Calu3 (cell line): Measurements from ENCODE around the gene KCNA3. TPM values are rescaled to one million over a fixed set of nuclear protein-coding genes. Genes with fewer than 3 reads are reported as not detected.

ENCODE experiments used
- Bru-seq: library from RNA; stranded (reverse); fragments of 400-500 nt; gene quantifications from one replicate; lab custom pipeline; 2021; lab: Mats Ljungman, UMichigan
- BruChase-seq, 2 experiments: library from RNA; stranded (reverse); fragments of 400-500 nt; gene quantifications; one replicate each; lab custom pipeline; 2021; lab: Mats Ljungman, UMichigan
- BruUV-seq: library from RNA; stranded (reverse); fragments of 400-500 nt; replicated peaks from 2 replicates; lab custom pipeline; 2021; lab: Mats Ljungman, UMichigan
- CTCF ChIA-PET: fragments of 300-600 bp; sonication (Branson Sonifier 250); formaldehyde crosslinking; loops from one replicate; lab custom pipeline; 2022; ENCODE audit warnings: antibody characterized with exemption; lab: Charles Lee
- DNase-seq: peaks from one replicate; pipeline ENCODE4 v3.0.0; 2022
- H3K27ac Mint-ChIP-seq: one replicate; pipeline ENCODE4 v1.8.0; 2022; ENCODE audit warnings: mixed read lengths; ENCODE audit not compliant: unreplicated experiment
- H3K27me3 Mint-ChIP-seq: one replicate; pipeline ENCODE4 v1.8.0; 2022; ENCODE audit warnings: mixed read lengths; ENCODE audit not compliant: unreplicated experiment
- H3K36me3 Mint-ChIP-seq: one replicate; pipeline ENCODE4 v1.8.0; 2022; ENCODE audit warnings: mild to moderate bottlenecking, moderate library complexity, mixed read lengths; ENCODE audit not compliant: insufficient read depth, unreplicated experiment
- H3K4me1 Mint-ChIP-seq: one replicate; pipeline ENCODE4 v1.8.0; 2022; ENCODE audit warnings: mild to moderate bottlenecking, low read depth, mixed read lengths; ENCODE audit not compliant: unreplicated experiment
- H3K4me3 Mint-ChIP-seq: one replicate; pipeline ENCODE4 v1.8.0; 2022; ENCODE audit warnings: mild to moderate bottlenecking, low read depth, moderate library complexity, mixed read lengths; ENCODE audit not compliant: unreplicated experiment
- H3K9me3 Mint-ChIP-seq: one replicate; pipeline ENCODE4 v1.8.0; 2022; ENCODE audit warnings: low read depth, mixed read lengths; ENCODE audit not compliant: unreplicated experiment
- CTCF ChIP-seq: fragments of 200-600 bp; IDR thresholded peaks from one replicate; pipeline ENCODE4 v1.8.0; 2022; ENCODE audit warnings: antibody characterized with exemption; ENCODE audit not compliant: unreplicated experiment
- intact Hi-C: fragments of 100-400 bp; cut with micrococcal nuclease; formaldehyde crosslinking; loops from one replicate; pipeline ENCODE4 v1.10.0; 2022; ENCODE audit not compliant: unreplicated experiment
- long read RNA-seq: library from polyadenylated mRNA; stranded (forward); transcript quantifications from one replicate; pipeline ENCODE4 v2.0.0, GENCODE V29; 2022
- total RNA-seq: library from RNA; stranded (reverse); gene quantifications from 2 replicates; pipeline ENCODE4 v1.2.3, GENCODE V29; 2022

The KCNA3 gene
- not detected in 2 replicates for total RNA-seq
- not detected for Bru-seq, nascent RNA
- BruChase-seq, experiment 1, labeled RNA remaining after a 6-hour chase, result not detected
- BruChase-seq, experiment 2, labeled RNA remaining after a 2-hour chase, result not detected
- long read RNA-seq, result 0 reads

- no peak for TF ChIP-seq CTCF
- no peaks in the 10 kb centered on the region for H3K4me1 Mint-ChIP-seq
- H3K27ac Mint-ChIP-seq, result no peak within 1 kb of the TSS
- intact Hi-C loops, result no loop called here
- no peak for DNase-seq
- no peak within 1 kb of the TSS for H3K4me3 Mint-ChIP-seq
- peaks cover 36% of the 10 kb centered on the region for H3K27me3 Mint-ChIP-seq
- H3K36me3 Mint-ChIP-seq, result no peaks in the 10 kb centered on the region
- no peaks in the 10 kb centered on the region for H3K9me3 Mint-ChIP-seq
- no TSS peak for BruUV-seq
- CTCF ChIA-PET, result no interaction called here
Measured at GRCh38 chr1:110674337-110675059, at the start of gene KCNA3. KCNA3 (minus strand) TSS chr1:110674940; CDS start chr1:110674809, 131 bp downstream.

DNA sequence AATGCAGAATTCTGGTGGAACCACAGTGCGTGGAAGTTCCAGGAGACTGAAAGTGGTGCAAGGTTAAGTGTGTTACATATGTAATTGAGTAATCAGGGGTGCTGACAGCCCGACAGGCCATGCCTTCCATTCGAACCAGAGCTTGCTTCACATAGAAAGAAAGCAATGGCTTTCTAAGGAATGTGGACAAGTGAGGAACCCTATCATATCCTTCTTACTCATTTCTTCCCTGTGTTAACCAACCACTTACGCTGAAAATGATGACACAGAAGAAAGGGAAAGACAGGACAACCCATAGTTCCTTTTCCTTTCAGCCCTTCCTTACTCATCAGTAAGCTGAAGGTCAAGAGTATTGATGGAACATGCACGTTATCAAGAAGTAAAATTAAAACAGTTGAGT lies 48.1 kb upstream of the KCNA3 start:
- no peaks in the 10 kb centered on the region for H3K9me3 Mint-ChIP-seq
- intact Hi-C loops, result no loop called here
- no peaks in the 10 kb centered on the region for H3K36me3 Mint-ChIP-seq
- H3K27ac Mint-ChIP-seq, result no peak overlapping the region
- DNase-seq, result no peak
- H3K4me1 Mint-ChIP-seq, result no peaks in the 10 kb centered on the region
- no peak overlapping the region for H3K4me3 Mint-ChIP-seq
- no TSS peak for BruUV-seq
- peaks cover 34% of the 10 kb centered on the region for H3K27me3 Mint-ChIP-seq
- CTCF ChIA-PET, result interaction anchor here (0.6 kb wide), 2 partner anchors 11 to 568 kb away, joined by 3 to 6 read pairs; no protein-coding TSS in a partner anchor
- TF ChIP-seq CTCF, result no peak

DNA sequence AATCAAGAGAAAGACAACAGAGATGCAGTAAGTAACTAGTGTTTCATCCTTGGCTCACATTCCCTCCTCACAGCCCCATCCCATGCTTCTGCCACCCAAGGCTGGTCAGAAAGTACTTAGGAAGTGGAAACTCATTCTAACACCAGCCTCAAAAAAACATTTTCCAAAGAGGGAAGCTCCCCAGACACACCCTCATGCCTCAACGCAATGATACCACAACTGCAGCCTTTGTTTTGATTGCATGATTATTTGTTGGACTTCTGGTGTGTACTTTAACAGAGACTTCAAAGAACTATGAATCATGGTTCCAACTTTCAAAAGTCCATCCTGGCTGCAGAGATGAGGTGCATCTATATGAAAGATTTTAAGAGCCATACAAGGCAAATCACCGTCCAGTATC lies 45.2 kb upstream of the KCNA3 start:
- H3K27me3 Mint-ChIP-seq, result peaks cover 10% of the 10 kb centered on the region
- no peak overlapping the region for H3K4me3 Mint-ChIP-seq
- no peak for DNase-seq
- intact Hi-C loops, result no loop called here
- no peaks in the 10 kb centered on the region for H3K9me3 Mint-ChIP-seq
- CTCF ChIA-PET, result no interaction called here
- no TSS peak for BruUV-seq
- H3K4me1 Mint-ChIP-seq, result no peaks in the 10 kb centered on the region
- no peak overlapping the region for H3K27ac Mint-ChIP-seq
- no peak for TF ChIP-seq CTCF
- no peaks in the 10 kb centered on the region for H3K36me3 Mint-ChIP-seq

GRCh38 chr1:110718452-110718851 lies 43.7 kb upstream of the KCNA3 start:
- Mint-ChIP-seq H3K4me1 (no peaks in the 10 kb centered on the region), H3K27me3 (peaks cover 10% of the 10 kb centered on the region), H3K27ac (no peak overlapping the region), H3K36me3 (no peaks in the 10 kb centered on the region), H3K9me3 (no peaks in the 10 kb centered on the region), H3K4me3 (no peak overlapping the region)
- no peak for TF ChIP-seq CTCF
- no peak for DNase-seq
- intact Hi-C loops, result no loop called here
- BruUV-seq, result no TSS peak
- CTCF ChIA-PET, result no interaction called here
